RWPE1 (cell line): ENCODE data around the gene TRPC4AP.
"Not testable (repeated sequence)": the region's sequence is repeated elsewhere in the genome, so short reads cannot be mapped to it uniquely, and the experiment has no call there.

Source experiments
- CTCF ChIA-PET: fragments of 350-600 bp; sonication (Branson Sonifier 250); formaldehyde crosslinking; extraction: SDS; loops from one replicate; lab custom pipeline; 2021; lab: Yijun Ruan, JAX
- POLR2A ChIA-PET: fragments of 400-600 bp; formaldehyde crosslinking; extraction: SDS; loops from one replicate; lab custom pipeline; 2020; ENCODE audit warnings: antibody characterized with exemption; ENCODE audit not compliant: low non-redundant PET; lab: Yijun Ruan, JAX
- DNase-seq: peaks from one replicate; pipeline ENCODE4 v3.0.0; 2012; ENCODE audit warnings: low spot score
- H3K27ac ChIP-seq: fragments of 450-650 bp; 2 replicates; pipeline ENCODE4 v1.5.1; 2017
- TF ChIP-seq, protein P1 (sequence below): fragments of 450-650 bp; conservative IDR thresholded peaks from 2 replicates; pipeline ENCODE4 v1.5.1; 2017; ENCODE audit warnings: low read depth, mild to moderate bottlenecking

Gene TRPC4AP

DNA sequence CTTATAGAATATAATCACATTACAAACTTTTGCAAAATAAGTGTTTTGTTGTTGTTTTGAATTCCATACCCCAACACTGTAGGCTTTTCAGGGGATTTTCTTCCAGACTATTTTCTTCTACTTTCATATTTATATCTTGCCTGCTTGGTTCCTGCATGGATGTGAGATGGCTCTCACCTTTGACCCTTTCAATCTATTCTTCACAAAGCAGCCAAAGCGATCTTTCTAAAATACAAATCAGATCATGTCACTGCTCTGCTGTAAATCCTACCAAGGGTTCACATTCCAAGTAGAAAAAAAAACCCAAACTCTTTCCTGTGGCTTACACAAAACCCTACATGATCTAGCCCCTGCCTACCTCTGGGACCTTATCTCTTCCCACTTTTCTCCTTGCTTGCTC is 25.0 kb upstream of the TRPC4AP start:
- ChIA-PET CTCF (interaction anchor here (0.7 to 1.0 kb wide), 2 partner anchors 21 to 230 kb away, joined by 3 read pairs; no protein-coding TSS in a partner anchor), POLR2A (no interaction called here)
- no peak overlapping the region for H3K27ac ChIP-seq
- TF ChIP-seq, protein P1, sequence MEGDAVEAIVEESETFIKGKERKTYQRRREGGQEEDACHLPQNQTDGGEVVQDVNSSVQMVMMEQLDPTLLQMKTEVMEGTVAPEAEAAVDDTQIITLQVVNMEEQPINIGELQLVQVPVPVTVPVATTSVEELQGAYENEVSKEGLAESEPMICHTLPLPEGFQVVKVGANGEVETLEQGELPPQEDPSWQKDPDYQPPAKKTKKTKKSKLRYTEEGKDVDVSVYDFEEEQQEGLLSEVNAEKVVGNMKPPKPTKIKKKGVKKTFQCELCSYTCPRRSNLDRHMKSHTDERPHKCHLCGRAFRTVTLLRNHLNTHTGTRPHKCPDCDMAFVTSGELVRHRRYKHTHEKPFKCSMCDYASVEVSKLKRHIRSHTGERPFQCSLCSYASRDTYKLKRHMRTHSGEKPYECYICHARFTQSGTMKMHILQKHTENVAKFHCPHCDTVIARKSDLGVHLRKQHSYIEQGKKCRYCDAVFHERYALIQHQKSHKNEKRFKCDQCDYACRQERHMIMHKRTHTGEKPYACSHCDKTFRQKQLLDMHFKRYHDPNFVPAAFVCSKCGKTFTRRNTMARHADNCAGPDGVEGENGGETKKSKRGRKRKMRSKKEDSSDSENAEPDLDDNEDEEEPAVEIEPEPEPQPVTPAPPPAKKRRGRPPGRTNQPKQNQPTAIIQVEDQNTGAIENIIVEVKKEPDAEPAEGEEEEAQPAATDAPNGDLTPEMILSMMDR, result no peak
- no peak for DNase-seq

DNA sequence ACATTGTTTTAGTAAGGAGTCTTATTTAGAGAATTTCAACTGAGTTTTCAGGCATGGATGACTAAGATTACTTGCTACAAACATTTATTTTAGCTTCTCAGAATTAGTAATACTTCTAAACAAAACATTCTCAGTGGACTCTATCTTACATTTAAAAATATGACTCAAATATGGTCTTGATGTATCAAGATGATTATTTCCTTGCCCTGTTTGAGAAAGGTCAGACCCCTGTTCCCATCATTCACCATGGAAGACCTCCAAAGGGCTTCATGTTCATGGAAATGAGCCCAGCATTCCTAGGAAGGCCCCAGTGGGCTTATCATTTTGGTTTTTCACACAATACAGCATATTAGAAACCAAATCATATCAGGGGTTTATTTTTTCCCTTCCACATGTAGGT is 24.6 kb upstream of the TRPC4AP start:
- TF ChIP-seq, protein P1, result no peak
- CTCF ChIA-PET, result interaction anchor here (1.0 kb wide), 1 partner anchor 21 kb away, joined by 3 read pairs; no protein-coding TSS in a partner anchor
- no peak for DNase-seq
- POLR2A ChIA-PET, result no interaction called here
- H3K27ac ChIP-seq, result no peak overlapping the region

DNA sequence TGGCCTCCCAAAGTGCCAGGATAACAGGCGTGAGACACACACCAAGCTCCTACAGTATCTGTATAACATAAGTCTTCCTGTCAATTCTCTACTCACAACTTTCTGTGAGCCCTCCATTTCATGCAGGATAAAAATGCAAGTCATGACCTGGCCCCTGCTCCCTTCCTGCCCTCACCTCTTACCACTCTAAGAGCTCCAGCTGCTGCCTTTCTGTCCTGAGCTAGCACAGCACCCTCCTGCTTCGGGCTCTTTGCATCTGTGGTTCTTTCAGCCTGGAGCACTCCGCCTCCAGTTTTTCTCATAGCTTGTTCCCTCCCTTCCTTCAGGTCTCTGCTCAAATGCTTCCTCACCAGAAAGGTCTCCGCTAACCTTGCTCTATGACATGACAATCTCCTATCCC is 23.7 kb upstream of the TRPC4AP start:
- TF ChIP-seq, protein P1, result no peak
- POLR2A ChIA-PET, result no interaction called here
- no peak overlapping the region for H3K27ac ChIP-seq
- no peak for DNase-seq
- CTCF ChIA-PET, result interaction anchor here (0.5 to 1.7 kb wide), 3 partner anchors 13 to 23 kb away, joined by 4 to 9 read pairs (median 5); no protein-coding TSS in a partner anchor

DNA sequence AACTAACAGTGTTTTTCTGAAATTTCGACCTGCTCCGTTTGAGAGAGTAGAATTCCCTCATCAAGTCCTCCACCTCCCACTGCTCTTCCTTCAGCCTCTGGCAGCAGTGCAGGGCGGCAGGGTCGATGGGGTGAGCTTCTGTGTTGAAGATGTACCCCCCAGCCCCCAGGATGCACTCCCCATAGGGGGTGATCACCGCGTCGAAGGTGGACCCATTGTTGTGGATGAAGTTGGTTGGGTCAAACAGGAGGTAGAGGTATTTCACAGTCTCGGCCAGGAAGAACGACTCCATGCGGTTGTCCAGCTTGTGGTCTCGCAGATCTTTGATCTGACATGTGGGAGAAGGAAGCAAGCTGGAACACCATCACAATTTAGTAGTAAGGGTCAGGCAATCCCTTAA is 23.0 kb upstream of the TRPC4AP start:
- ChIA-PET CTCF (interaction anchor here (1.3 to 1.7 kb wide), 2 partner anchors 20 to 22 kb away, joined by 5 to 9 read pairs; no protein-coding TSS in a partner anchor), POLR2A (no interaction called here)
- no peak overlapping the region for H3K27ac ChIP-seq
- TF ChIP-seq, protein P1, result no peak
- DNase-seq, result no peak

DNA sequence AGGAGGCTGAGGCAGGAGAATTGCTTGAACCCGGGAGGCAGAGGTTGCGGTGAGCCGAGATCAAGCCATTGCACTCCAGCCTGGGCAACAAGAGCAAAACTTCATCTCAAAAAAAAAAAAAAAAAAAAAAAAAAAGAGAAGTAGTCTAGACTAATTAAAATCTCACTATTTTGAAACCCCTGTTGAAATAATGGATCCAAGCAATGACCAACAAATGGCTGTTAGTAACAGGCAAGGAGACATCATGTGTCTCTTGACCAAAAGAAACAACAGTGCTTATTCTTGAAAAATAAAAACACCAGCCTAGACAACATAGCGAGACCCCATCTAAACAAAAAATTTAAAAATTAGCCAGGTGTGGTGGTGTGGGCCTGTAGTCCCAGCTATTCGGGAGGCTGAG is 19.7 kb upstream of the TRPC4AP start:
- POLR2A ChIA-PET, DNase-seq: not testable (repeated sequence)
- CTCF ChIA-PET, result interaction anchor here (0.6 kb wide), 1 partner anchor 40 kb away, joined by 5 read pairs; no protein-coding TSS in a partner anchor

DNA sequence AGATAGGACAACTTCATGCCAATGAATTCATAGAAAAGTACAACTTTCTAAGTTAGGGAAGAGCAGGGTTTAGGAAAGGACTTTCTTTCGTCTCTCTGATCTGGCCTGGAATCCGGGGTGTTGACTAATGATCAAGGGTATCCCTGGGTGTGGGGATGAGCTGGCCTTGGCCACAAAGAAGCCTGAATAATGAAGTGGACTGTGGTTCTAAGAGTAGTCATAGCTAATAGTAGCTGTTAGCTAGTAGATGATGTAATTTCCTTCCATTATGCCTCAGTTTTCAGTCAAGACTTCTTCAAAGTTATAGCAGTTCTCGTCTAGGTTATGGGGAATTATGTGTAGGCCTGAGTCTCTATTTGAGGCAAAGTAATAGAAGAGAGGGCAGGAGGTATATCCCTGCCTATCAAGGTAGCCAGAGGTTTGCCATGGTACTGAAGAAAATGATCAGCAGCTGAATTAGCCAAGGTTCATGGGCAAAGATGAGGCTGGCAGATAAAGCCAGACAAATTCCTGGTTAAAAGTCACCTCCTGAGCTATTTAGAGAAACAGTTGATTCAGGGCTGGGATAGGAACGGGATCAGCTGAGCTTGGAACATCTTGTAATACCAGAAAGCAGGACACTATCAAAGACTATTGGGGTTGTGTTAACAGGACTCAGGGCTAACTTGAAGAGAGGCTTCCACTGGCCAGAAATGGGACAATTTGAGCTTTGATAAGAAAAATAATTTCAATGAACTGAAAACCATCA is 18.7 kb upstream of the TRPC4AP start:
- H3K27ac ChIP-seq, result no peak overlapping the region
- DNase-seq, result peak; percentile 73
- ChIA-PET POLR2A (interaction anchor here (0.7 kb wide), 1 partner anchor 168 kb away, joined by 3 read pairs; no protein-coding TSS in a partner anchor), CTCF (interaction anchor here (0.5 to 1.9 kb wide), 3 partner anchors 15 to 123 kb away, joined by 3 to 6 read pairs (median 5); no protein-coding TSS in a partner anchor)
- TF ChIP-seq, protein P1, result no peak

More for the DNA sequence above, 19.7 kb upstream of the TRPC4AP start:
- H3K27ac ChIP-seq, result not testable (repeated sequence)
